GM12878 (cell line): ENCODE measurements around the gene MACF1. TPM values are rescaled to one million over a fixed set of nuclear protein-coding genes. Genes with fewer than 3 reads are reported as not detected.

Experiments
- ATAC-seq: fragments of 200-7000 bp; cut with Tn5 transposase; 3 replicates; pipeline ENCODE4 v1.9.1; 2020; ENCODE audit warnings: mild to moderate bottlenecking, moderate library complexity
- BruUV-seq: library from RNA; stranded (reverse); fragments of 400-500 nt; replicated peaks from 2 replicates; lab custom pipeline; 2021; lab: Mats Ljungman, UMichigan
- CTCF ChIA-PET: fragments of 300-600 bp; sonication (Branson Sonifier 250); formaldehyde crosslinking; extraction: SDS; loops from one replicate; lab custom pipeline; 2021; ENCODE audit warnings: inconsistent platforms; lab: Yijun Ruan, JAX
- POLR2A ChIA-PET: fragments of 350-600 bp; formaldehyde crosslinking; extraction: SDS; loops from one replicate; lab custom pipeline; 2021; ENCODE audit warnings: inconsistent platforms; lab: Charles Lee
- RAD21 ChIA-PET: fragments of 300-600 bp; sonication (Branson Sonifier 250); formaldehyde crosslinking; loops from one replicate; lab custom pipeline; 2023; ENCODE audit warnings: antibody characterized with exemption; ENCODE audit not compliant: unreplicated experiment; lab: Charles Lee
- SMC1A ChIA-PET: fragments of 300-600 bp; sonication (Branson Sonifier 250); formaldehyde crosslinking; loops from one replicate; lab custom pipeline; 2023; ENCODE audit not compliant: unreplicated experiment, uncharacterized antibody; lab: Charles Lee
- DNase-seq: peaks from one replicate; pipeline ENCODE4 v3.0.0-alpha.2; 2011; ENCODE audit warnings: low read depth, low spot score
- FAIRE-seq: peaks from 3 replicates; lab custom pipeline; 2011; peaks lifted over from hg19 to GRCh38; lab: Jason Lieb, UNC
- H2AFZ ChIP-seq: 2 replicates; pipeline ENCODE4 v1.6.0; 2011; ENCODE audit warnings: low read depth, low read length, control low read depth; ENCODE audit not compliant: control insufficient read depth
- H3K27ac ChIP-seq: 2 replicates; pipeline ENCODE4 v1.5.1; 2011; ENCODE audit warnings: control low read depth; ENCODE audit not compliant: control insufficient read depth, insufficient read depth
- H3K27me3 ChIP-seq, 2 experiments: replicated peaks in 1 of 2; 2 replicates each; pipeline versions ENCODE4 v1.6.0 to v1.6.1; 2011; ENCODE audit warnings: low read length in 1 of 2; ENCODE audit not compliant: control insufficient read depth in 2 of 2, insufficient read depth in 2 of 2
- H3K36me3 ChIP-seq, 2 experiments: 2 replicates each; pipeline ENCODE4 v1.5.1; 2011; ENCODE audit warnings: low read length in 1 of 2; ENCODE audit not compliant: control insufficient read depth in 2 of 2, insufficient read depth in 2 of 2
- H3K4me1 ChIP-seq: 2 replicates; pipeline ENCODE4 v1.6.1; 2011; ENCODE audit warnings: mild to moderate bottlenecking, low read length, moderate library complexity, mixed read lengths; ENCODE audit not compliant: control insufficient read depth, insufficient read depth
- H3K4me2 ChIP-seq: 2 replicates; pipeline ENCODE4 v1.6.0; 2011; ENCODE audit warnings: control low read depth; ENCODE audit not compliant: control insufficient read depth, insufficient read depth
- H3K4me3 ChIP-seq: fragments of 200-600 bp; sonication (generic); 2 replicates; pipeline ENCODE4 v1.5.1; 2016
- H3K79me2 ChIP-seq: 2 replicates; pipeline ENCODE4 v1.6.0; 2011; ENCODE audit warnings: low read length; ENCODE audit not compliant: control insufficient read depth, insufficient read depth
- H3K9ac ChIP-seq: 2 replicates; pipeline ENCODE4 v1.8.0; 2011; ENCODE audit warnings: low read length, control low read depth, mixed read lengths; ENCODE audit not compliant: control insufficient read depth, insufficient read depth
- H3K9me3 ChIP-seq: replicated peaks from 3 replicates; pipeline ENCODE4 v1.5.1; 2011; ENCODE audit warnings: mild to moderate bottlenecking, low read length; ENCODE audit not compliant: control insufficient read depth, insufficient read depth
- H4K20me1 ChIP-seq: 2 replicates; pipeline ENCODE4 v1.6.0; 2011; ENCODE audit not compliant: control insufficient read depth, insufficient read depth
- CHD4 ChIP-seq: fragments of 200-600 bp; sonication (generic); IDR thresholded peaks from 2 replicates; pipeline ENCODE4 v1.6.1; 2016; ENCODE audit warnings: mild to moderate bottlenecking
- KLF5 ChIP-seq: fragments of 450-650 bp; IDR thresholded peaks from 2 replicates; pipeline ENCODE4 v1.6.1; 2014; ENCODE audit warnings: mild to moderate bottlenecking; ENCODE audit not compliant: partially characterized antibody
- MEF2A ChIP-seq: IDR thresholded peaks from 2 replicates; pipeline ENCODE4 v1.6.1; 2011; ENCODE audit warnings: low read depth, mild to moderate bottlenecking, low read length, moderate library complexity; ENCODE audit not compliant: insufficient read depth
- PKNOX1 ChIP-seq: fragments of 450-650 bp; IDR thresholded peaks from 2 replicates; pipeline ENCODE4 v1.6.1; 2016; ENCODE audit warnings: mild to moderate bottlenecking
- PRDM15 ChIP-seq: fragments of 450-650 bp; formaldehyde crosslinking; IDR thresholded peaks from 2 replicates; pipeline ENCODE4 v1.4.0; 2020; ENCODE audit warnings: mild to moderate bottlenecking, moderate library complexity
- SIN3A ChIP-seq: IDR thresholded peaks from 2 replicates; pipeline ENCODE4 v1.6.1; 2012; ENCODE audit warnings: low read depth, low read length, improper control_type of control experiment
- SREBF2 ChIP-seq: IDR thresholded peaks from 2 replicates; pipeline ENCODE4 v1.6.1; 2012; ENCODE audit warnings: mild to moderate bottlenecking, low read length
- SUPT20H ChIP-seq: IDR thresholded peaks from 2 replicates; pipeline ENCODE4 v1.6.1; 2011; ENCODE audit warnings: low read depth, mild to moderate bottlenecking, low read length, moderate library complexity, borderline replicate concordance; ENCODE audit not compliant: control insufficient read depth
- ZSCAN29 ChIP-seq: fragments of 450-650 bp; IDR thresholded peaks from 2 replicates; pipeline ENCODE4 v1.6.1; 2017; ENCODE audit warnings: mild to moderate bottlenecking, moderate library complexity
- WGBS: methylation state at CpG from one replicate; pipeline ENCODE4 v1.1.6; 2016; ENCODE audit warnings: low lambda C conversion rate; ENCODE audit not compliant: insufficient replicate concordance, insufficient coverage; ENCODE audit errors: missing lambda C conversion rate; 5-methylcytosine and 5-hydroxymethylcytosine counted together
- in situ Hi-C: fragments of 300-500 bp; cut with MboI; formaldehyde crosslinking; loops from 9 replicates; pipeline ENCODE4 v1.14.3; 2018; ENCODE audit warnings: mixed read lengths
- intact Hi-C: fragments of 100-400 bp; cut with micrococcal nuclease; formaldehyde crosslinking; loops from one replicate; pipeline ENCODE4 v1.14.2; 2022; ENCODE audit not compliant: unreplicated experiment
- polyA plus RNA-seq, 11 experiments: library from polyadenylated mRNA; depleted of rRNA in 4 of 11; unstranded in 6 of 11; stranded (reverse) in 5 of 11; fragments of >200 nt; fragmentation: Nextera tagmentation in 4 of 11; fragmentation: Illumina TruSeq in 1 of 11; extraction: Ambion mirVana in 4 of 11; extraction: Trizol in 1 of 11; gene quantifications; 1 replicate in 1 of 11; 2 replicates in 10 of 11; pipeline versions ENCODE4 v1.2.1 to v1.2.3, GENCODE V29; 2011 to 2016; ENCODE audit warnings: inconsistent platforms in 2 of 11, missing spikeins in 2 of 11, low read depth in 1 of 11
- total RNA-seq, 4 experiments: library from RNA; depleted of rRNA in 3 of 4; stranded (reverse); fragments of >200 nt in 3 of 4; fragmentation: Illumina TruSeq in 1 of 4; extraction: Trizol in 1 of 4; gene quantifications; 2 replicates each; pipeline versions ENCODE4 v1.2.1 to v1.2.3, GENCODE V29; 2013 to 2021

Gene MACF1
- total and polyA plus RNA-seq, 10 of the 15 experiments (the other 5 are each of a cell fraction or from before 2014, with no cell fraction given) = 15.5 to 201 (median 76.9) TPM

- SMC1A ChIA-PET = interaction anchor here (0.6 to 3.7 kb wide), 4 partner anchors 12 to 139 kb away, joined by 3 to 17 read pairs (median 3); no protein-coding TSS in a partner anchor
- in situ Hi-C loops = no loop called here
- RAD21 ChIA-PET = no interaction called here
Observed at GRCh38 chr1:39331647-39332046, 127.2 kb downstream of the MACF1 start.

More at GRCh38 chr1:39331647-39332046, 127.2 kb downstream of the MACF1 start:
- BruUV-seq = no TSS peak
- Histone ChIP-seq H3K9me3 (no peaks in the 10 kb centered on the region), H3K27me3 (no peaks in the 10 kb centered on the region), H3K36me3 (peaks cover 15 to 50% of the 10 kb centered on the region in 2 experiments), H4K20me1 (no peaks in the 10 kb centered on the region), H2AFZ (no peak overlapping the region), H3K4me3 (no peak overlapping the region), H3K27ac (no peak overlapping the region), H3K4me2 (no peak overlapping the region), H3K9ac (no peak overlapping the region), H3K79me2 (no peaks in the 10 kb centered on the region), H3K4me1 (no peaks in the 10 kb centered on the region; the same call in 1 of the 2 replicates)
- CTCF ChIA-PET = interaction anchor here (1.0 to 2.0 kb wide), 2 partner anchors 79 to 207 kb away, joined by 3 to 4 read pairs; no protein-coding TSS in a partner anchor
- POLR2A ChIA-PET = interaction anchor here (1.0 kb wide), 1 partner anchor 206 kb away, joined by 3 read pairs; no protein-coding TSS in a partner anchor
- DNase-seq = no peak
- FAIRE-seq = no peak
- WGBS = 99% methylated on average over 5 of the region's 5 CpGs
- intact Hi-C loops = no loop called here
- no peak for ATAC-seq
- TF ChIP-seq SIN3A (no peak), ZSCAN29 (no peak), CHD4 (no peak), KLF5 (no peak), SUPT20H (no peak), PRDM15 (CRISPR knock-in tag) (no peak), PKNOX1 (no peak), SREBF2 (no peak), MEF2A (no peak)
